ENCODE results near the gene LHFPL6. TPM values are rescaled to one million over a fixed set of nuclear protein-coding genes. Genes with fewer than 3 reads are reported as not detected.
"Not testable (repeated sequence)": the region's sequence is repeated elsewhere in the genome, so short reads cannot be mapped to it uniquely, and the experiment has no call there.

Gene LHFPL6
- total and polyA plus RNA-seq, 8 donors, result 1.8 to 13.4 (median 7.1) TPM

DNA sequence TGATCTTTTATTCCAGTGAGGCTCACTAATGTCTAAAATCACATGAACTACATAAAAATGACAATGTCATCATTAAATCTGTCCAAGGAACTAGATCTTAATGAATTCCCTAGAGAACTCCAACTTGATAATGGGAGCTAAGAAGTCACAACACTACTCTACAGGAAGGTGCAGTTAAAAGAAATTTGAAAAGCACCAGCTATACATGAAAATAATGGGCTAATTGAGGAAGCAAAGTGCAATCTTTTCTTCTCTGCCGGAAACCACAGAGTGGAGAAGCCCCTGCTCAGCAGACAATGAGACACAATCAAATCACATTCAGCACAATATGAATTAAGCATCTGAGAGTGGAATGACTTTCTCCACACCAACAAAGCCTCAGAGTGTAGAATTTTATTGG, 261.7 kb downstream of the LHFPL6 start:
- intact Hi-C loops (cut with DNase I), result no loop called here

GRCh38 chr13:39338114-39338513, 264.9 kb downstream of the LHFPL6 start:
- DNase-seq; H3K27ac ChIP-seq; H3K27me3 ChIP-seq; H3K36me3 ChIP-seq; H3K4me3 ChIP-seq; intact Hi-C loops (cut with DNase I); H3K9me3 ChIP-seq; ATAC-seq; H3K4me1 ChIP-seq; FAIRE-seq: not testable (repeated sequence)
- 90 to 95% methylated on average over 6 of the region's 6 CpGs for WGBS, 2 donors

More for the DNA sequence above, 261.7 kb downstream of the LHFPL6 start:
- Histone ChIP-seq H3K36me3 (no peaks in the 10 kb centered on the region), H3K27ac (no peak overlapping the region), H3K27me3 (no peaks in the 10 kb centered on the region), H3K4me3 (no peak overlapping the region), H3K4me1 (no peaks in the 10 kb centered on the region), H3K9me3 (no peaks in the 10 kb centered on the region)
- WGBS, 2 donors, result 42 to 97% methylated on average over 1 of the region's 1 CpG
- DNase-seq (no peak), ATAC-seq (no peak), FAIRE-seq (no peak)
- TF ChIP-seq, protein P1, sequence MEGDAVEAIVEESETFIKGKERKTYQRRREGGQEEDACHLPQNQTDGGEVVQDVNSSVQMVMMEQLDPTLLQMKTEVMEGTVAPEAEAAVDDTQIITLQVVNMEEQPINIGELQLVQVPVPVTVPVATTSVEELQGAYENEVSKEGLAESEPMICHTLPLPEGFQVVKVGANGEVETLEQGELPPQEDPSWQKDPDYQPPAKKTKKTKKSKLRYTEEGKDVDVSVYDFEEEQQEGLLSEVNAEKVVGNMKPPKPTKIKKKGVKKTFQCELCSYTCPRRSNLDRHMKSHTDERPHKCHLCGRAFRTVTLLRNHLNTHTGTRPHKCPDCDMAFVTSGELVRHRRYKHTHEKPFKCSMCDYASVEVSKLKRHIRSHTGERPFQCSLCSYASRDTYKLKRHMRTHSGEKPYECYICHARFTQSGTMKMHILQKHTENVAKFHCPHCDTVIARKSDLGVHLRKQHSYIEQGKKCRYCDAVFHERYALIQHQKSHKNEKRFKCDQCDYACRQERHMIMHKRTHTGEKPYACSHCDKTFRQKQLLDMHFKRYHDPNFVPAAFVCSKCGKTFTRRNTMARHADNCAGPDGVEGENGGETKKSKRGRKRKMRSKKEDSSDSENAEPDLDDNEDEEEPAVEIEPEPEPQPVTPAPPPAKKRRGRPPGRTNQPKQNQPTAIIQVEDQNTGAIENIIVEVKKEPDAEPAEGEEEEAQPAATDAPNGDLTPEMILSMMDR (IDR thresholded peaks at IDR 0.05), result no peak

- Histone ChIP-seq H3K9me3 (no peaks in the 10 kb centered on the region), H3K27ac (no peak overlapping the region), H3K4me3 (no peak overlapping the region), H3K27me3 (no peaks in the 10 kb centered on the region), H3K36me3 (no peaks in the 10 kb centered on the region), H3K4me1 (no peaks in the 10 kb centered on the region)
- FAIRE-seq (no peak), ATAC-seq (no peak), DNase-seq (no peak)
- TF ChIP-seq, protein P1 (IDR thresholded peaks at IDR 0.05), result no peak
- intact Hi-C loops (cut with DNase I), result no loop called here
Measured at GRCh38 chr13:39336937-39337336, 266.1 kb downstream of the LHFPL6 start.

- no peaks in the 10 kb centered on the region for H3K4me1 ChIP-seq
- no peak for FAIRE-seq
- DNase-seq, result no peak
- intact Hi-C loops (cut with DNase I), result no loop called here
- no peak for ATAC-seq
- 50 to 62% methylated on average over 4 of the region's 4 CpGs for WGBS, 2 donors
- no peak overlapping the region for H3K4me3 ChIP-seq
- no peaks in the 10 kb centered on the region for H3K9me3 ChIP-seq
- no peaks in the 10 kb centered on the region for H3K27me3 ChIP-seq
- H3K36me3 ChIP-seq, result no peaks in the 10 kb centered on the region
- TF ChIP-seq, protein P1 (IDR thresholded peaks at IDR 0.05), result no peak
- H3K27ac ChIP-seq, result no peak overlapping the region
Measured at GRCh38 chr13:39336207-39336606, 266.8 kb downstream of the LHFPL6 start.

DNA sequence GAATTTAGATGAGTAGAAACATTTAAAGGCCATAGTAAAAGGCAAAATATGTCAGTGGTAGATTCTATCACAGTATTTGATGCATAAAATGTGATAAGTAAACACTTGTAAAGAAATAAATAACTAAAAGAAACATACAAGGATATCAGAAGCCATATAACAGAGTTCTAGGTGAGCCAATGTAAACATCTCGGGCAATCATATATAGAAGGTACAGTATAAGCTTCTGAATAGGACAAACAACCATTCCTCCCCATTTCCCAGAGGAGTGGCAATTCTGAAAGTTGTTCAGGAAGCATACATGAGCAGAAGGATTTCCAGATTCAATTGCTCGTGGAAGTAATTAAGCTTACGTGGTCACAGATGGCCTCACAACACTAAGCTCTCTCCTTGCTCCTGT, 267.3 kb downstream of the LHFPL6 start:
- FAIRE-seq, result no peak
- ATAC-seq, result no peak

More for the DNA sequence above, 267.3 kb downstream of the LHFPL6 start:
- TF ChIP-seq, protein P1 (IDR thresholded peaks at IDR 0.05), result no peak
- H3K4me3 ChIP-seq, result no peak overlapping the region
- 60 to 66% methylated on average over 3 of the region's 3 CpGs for WGBS, 2 donors
- H3K27ac ChIP-seq, result no peak overlapping the region
- no peaks in the 10 kb centered on the region for H3K36me3 ChIP-seq
- H3K4me1 ChIP-seq, result no peaks in the 10 kb centered on the region
- no peaks in the 10 kb centered on the region for H3K27me3 ChIP-seq
- H3K9me3 ChIP-seq, result no peaks in the 10 kb centered on the region
- intact Hi-C loops (cut with DNase I), result no loop called here
- no peak for DNase-seq
